ENCODE measurements around the gene PPP1R14B. TPM values are rescaled to one million over a fixed set of nuclear protein-coding genes. Genes with fewer than 3 reads are reported as not detected.

Gene PPP1R14B
- total RNA-seq, 2 donors from 2014 or later = 113 to 234 TPM

DNA sequence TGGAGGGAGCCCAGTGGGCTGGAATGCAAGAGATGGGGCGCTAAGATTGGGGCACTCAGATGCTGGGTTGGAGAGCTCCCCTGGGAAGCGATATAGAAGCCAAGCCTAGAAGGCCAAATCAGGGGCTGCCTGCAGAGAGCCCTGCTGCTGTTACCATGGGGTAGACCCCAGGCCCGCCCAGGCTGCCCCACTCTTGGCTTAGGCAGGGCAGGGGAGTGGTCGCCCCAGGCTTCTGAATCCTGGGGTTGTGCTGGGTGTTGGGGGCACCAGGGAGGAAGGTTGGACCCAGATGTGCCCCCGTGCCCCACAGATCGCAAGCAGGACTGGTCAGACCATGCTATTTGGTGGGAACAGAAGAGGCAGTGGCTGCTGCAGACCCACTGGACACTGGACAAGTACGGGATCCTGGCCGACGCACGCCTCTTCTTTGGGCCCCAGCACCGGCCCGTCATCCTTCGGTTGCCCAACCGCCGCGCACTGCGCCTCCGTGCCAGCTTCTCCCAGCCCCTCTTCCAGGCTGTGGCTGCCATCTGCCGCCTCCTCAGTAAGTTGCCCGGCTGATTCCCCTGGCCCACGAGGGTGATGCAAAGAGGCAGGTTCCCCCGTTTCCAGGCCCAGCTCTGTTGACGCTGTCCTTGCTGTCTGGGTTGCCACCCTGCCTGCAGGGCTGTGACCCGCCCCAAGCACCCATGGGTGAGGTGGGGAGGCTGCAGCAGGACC lies 36.3 kb downstream of the PPP1R14B start:
- TF ChIP-seq, protein P1, sequence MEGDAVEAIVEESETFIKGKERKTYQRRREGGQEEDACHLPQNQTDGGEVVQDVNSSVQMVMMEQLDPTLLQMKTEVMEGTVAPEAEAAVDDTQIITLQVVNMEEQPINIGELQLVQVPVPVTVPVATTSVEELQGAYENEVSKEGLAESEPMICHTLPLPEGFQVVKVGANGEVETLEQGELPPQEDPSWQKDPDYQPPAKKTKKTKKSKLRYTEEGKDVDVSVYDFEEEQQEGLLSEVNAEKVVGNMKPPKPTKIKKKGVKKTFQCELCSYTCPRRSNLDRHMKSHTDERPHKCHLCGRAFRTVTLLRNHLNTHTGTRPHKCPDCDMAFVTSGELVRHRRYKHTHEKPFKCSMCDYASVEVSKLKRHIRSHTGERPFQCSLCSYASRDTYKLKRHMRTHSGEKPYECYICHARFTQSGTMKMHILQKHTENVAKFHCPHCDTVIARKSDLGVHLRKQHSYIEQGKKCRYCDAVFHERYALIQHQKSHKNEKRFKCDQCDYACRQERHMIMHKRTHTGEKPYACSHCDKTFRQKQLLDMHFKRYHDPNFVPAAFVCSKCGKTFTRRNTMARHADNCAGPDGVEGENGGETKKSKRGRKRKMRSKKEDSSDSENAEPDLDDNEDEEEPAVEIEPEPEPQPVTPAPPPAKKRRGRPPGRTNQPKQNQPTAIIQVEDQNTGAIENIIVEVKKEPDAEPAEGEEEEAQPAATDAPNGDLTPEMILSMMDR (IDR thresholded peaks at IDR 0.05) = no peak
- peaks cover 12% of the 10 kb centered on the region for H3K4me1 ChIP-seq
- no peak for DNase-seq
- H3K4me3 ChIP-seq = no peak overlapping the region
- H3K27ac ChIP-seq = no peak overlapping the region
- H3K9ac ChIP-seq (ENCODE audit: low read depth in 2 of 2, low read length in 2 of 2) = no peak overlapping the region
- H3K36me3 ChIP-seq = no peaks in the 10 kb centered on the region
- H3K9me3 ChIP-seq = no peaks in the 10 kb centered on the region
- no peaks in the 10 kb centered on the region for H3K27me3 ChIP-seq
- intact Hi-C loops (cut with DNase I) = no loop called here

DNA sequence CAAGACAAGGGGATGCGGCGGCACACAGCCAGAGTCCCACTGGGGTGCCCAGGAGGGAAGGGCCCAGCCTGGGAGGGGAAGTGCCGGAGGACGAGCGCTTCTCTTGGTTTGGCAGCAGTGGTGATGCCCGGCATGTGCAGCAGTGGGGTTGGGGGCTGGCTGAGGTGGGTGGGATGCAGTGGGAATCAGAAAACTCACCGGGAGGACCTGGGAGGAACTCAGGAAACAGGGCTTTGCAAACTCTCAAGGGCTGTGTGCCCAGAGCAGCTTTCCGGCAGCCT lies 37.2 kb downstream of the PPP1R14B start:
- no peaks in the 10 kb centered on the region for H3K36me3 ChIP-seq
- H3K27me3 ChIP-seq = no peaks in the 10 kb centered on the region
- TF ChIP-seq, protein P1 (IDR thresholded peaks at IDR 0.05) = no peak
- no peak overlapping the region for H3K27ac ChIP-seq
- intact Hi-C loops (cut with DNase I) = no loop called here
- DNase-seq = no peak
- peaks cover 17% of the 10 kb centered on the region for H3K4me1 ChIP-seq
- no peak overlapping the region for H3K9ac ChIP-seq (ENCODE audit: low read depth in 2 of 2, low read length in 2 of 2)
- H3K9me3 ChIP-seq = no peaks in the 10 kb centered on the region
- H3K4me3 ChIP-seq = no peak overlapping the region

DNA sequence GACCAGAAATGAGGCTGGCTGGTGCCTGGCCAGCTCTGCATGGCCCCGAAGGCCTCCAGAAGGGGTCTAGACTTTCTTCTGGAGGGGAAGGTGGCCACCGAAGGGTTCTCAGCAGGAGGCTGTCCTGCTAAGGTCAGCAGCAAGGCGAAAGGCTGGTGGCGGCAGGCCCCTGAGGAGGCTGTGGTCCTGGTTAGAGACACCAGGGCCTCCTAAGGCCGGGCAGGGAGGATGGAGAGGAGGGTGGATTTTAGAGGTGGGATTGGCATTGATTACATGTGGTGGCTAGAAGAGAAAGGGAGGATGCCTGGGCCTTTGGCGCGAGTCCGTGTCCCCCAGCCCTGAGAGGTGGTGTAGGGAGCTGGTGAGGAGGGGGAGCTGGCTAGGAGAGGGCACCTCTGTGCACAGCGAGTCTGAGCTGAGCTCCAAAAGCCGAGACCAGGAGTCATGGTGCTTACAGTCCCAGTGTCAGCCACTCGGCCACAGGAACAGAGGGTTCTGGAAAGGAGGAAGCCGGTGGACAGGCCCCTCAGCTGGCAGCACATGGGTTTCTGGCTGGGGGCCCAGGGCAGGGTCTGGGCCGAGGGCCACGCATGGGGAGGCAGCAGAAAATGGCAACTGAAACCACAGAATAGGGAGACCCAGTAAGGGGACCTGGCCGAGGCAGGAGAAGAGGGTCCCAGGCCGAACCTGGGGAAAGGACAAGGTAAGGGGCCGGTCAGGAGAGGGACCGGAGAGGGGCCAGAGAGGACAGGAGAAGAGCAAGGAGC lies 37.8 kb downstream of the PPP1R14B start:
- H3K9me3 ChIP-seq = no peaks in the 10 kb centered on the region
- H3K27ac ChIP-seq = peak overlapping the region; percentile 85
- no peaks in the 10 kb centered on the region for H3K27me3 ChIP-seq
- H3K4me1 ChIP-seq = peaks cover 17% of the 10 kb centered on the region
- TF ChIP-seq, protein P1 (IDR thresholded peaks at IDR 0.05) = no peak
- no peak overlapping the region for H3K4me3 ChIP-seq
- no peak for DNase-seq
- H3K9ac ChIP-seq (ENCODE audit: low read depth in 2 of 2, low read length in 2 of 2) = no peak overlapping the region
- peaks cover under 1% of the 10 kb centered on the region for H3K36me3 ChIP-seq
- intact Hi-C loops (cut with DNase I) = no loop called here

DNA sequence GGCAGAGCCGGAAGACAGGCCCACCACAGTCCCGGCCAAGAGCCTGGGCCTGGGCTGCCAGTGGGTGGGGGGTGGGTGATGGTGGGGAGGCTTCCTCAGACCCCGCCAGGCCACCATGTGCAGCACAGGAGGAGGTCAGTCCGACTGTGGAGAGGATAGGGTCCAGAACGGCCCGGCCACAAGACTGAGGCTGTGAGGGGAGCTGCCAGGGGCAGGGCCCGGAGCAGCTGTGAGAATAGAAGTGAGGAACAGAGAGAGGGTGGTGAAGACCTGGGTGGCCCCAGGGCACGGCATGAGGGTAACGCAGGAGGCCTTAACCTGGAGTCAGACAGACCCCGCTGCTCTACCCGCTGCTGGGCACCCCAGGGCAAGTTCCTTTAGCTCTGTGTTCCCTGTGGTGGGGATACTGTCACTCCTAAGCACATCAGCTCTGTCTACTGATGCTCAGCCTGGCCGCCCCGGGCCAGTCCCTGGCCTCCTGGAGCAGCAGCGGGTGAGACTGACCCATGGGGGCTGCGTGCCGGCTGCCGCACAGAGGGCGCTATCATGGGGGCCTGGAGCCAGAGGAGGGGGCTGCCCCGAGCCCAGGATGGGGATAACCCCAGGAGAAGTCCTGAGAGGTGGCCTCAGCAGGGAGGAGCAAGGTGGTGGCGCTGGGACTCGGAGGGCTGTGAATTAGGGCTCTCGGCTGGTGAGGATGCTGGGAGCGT lies 38.5 kb downstream of the PPP1R14B start:
- intact Hi-C loops (cut with DNase I) = no loop called here
- no peak for DNase-seq
- Histone ChIP-seq H3K4me3 (peak overlapping the region; percentile 49), H3K36me3 (peaks cover 8% of the 10 kb centered on the region), H3K27ac (peak overlapping the region; percentile 85), H3K27me3 (no peaks in the 10 kb centered on the region), H3K9me3 (no peaks in the 10 kb centered on the region), H3K9ac (ENCODE audit: low read depth in 2 of 2, low read length in 2 of 2) (peak overlapping the region; percentile 53 to 76), H3K4me1 (peaks cover 17% of the 10 kb centered on the region)
- TF ChIP-seq, protein P1 (IDR thresholded peaks at IDR 0.05) = no peak

DNA sequence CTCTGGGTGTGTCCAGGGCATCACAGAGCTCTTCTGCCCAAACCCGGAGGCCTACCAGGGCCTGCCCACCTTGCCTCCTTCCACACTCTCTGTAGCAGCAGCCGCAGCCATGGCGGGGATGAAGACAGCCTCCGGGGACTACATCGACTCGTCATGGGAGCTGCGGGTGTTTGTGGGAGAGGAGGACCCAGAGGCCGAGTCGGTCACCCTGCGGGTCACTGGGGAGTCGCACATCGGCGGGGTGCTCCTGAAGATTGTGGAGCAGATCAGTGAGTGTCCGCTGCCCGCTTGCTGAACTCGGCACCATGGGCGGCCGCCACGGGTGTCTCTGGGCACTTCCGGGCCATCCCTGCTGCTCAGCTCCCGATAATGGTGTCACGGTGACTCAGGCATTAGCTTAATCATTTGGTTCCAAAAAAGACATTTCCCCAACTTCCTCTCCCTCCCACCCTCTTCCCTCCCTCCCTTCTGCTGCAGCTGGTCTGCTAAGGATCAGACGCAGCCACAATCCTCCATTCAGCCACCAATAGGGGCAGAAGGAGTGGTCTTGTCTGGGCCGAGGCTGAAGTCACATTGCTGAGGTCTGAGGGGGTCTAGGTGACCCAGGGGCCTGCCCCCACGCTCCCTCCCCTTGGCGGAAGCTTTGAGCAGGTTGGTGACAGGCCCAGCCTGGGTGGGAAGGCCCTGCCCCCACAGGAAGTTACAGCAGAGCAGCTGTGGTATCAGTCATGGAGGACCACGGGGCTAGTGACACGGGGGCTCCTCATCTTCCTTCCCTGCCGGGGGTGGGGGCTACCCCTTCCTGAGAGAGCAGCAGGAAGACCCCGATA lies 39.3 kb downstream of the PPP1R14B start:
- TF ChIP-seq, protein P1 (IDR thresholded peaks at IDR 0.05) = no peak
- H3K4me3 ChIP-seq = peak overlapping the region; percentile 49
- intact Hi-C loops (cut with DNase I) = no loop called here
- H3K27ac ChIP-seq = peak overlapping the region; percentile 85
- peaks cover 17% of the 10 kb centered on the region for H3K4me1 ChIP-seq
- peak overlapping the region; percentile 76 to 97 for H3K9ac ChIP-seq (ENCODE audit: low read depth in 2 of 2, low read length in 2 of 2)
- DNase-seq = peak; percentile 57
- H3K27me3 ChIP-seq = no peaks in the 10 kb centered on the region
- H3K36me3 ChIP-seq = peaks cover 16% of the 10 kb centered on the region
- no peaks in the 10 kb centered on the region for H3K9me3 ChIP-seq
